ENCODE results near the gene CDH23.

Gene CDH23

DNA sequence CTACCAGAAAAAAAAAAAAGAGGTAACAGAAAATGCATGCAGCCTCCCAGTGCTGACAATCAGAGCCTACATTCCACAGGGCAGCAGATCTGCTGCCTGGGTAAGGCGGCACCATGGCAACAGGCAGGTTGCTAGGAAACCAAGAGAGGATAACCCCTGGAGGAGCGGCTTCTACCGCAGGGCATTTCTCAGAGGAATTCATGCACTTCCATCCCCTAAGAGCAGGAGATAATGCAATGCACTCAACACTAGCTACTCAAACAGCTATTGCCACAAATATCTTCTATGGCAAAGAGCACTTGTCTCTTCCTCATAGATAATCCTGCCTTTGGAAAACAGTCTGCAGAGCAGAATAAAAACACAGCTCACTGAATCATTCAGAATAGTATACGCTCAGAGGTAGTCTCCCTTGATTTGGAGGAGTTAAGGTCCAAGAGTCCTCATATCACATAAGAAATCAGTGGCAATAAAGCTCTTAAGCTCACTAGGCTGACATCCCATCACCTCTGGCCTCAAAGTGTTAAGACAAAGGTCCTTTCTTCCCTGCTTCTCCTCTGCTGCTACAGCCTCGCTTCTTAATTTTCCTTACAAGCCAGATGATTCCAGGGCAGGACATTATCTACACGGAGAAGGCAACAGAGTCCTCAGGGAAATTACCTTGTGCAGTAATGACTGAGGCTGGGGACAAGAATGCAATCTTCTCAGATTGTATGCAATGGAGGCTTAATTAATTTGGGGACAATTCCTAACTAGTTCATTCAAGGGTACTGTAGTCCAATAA is 443.6 kb downstream of the CDH23 start:
- Histone ChIP-seq H3K9me3 (no peaks in the 10 kb centered on the region), H3K27ac (peak overlapping the region; percentile 34 to 85), H3K4me1 (peaks cover 0 to 84% (median 54%) of the 10 kb centered on the region in 4 donors), H3K4me3 (no peak overlapping the region), H3K27me3 (no peaks in the 10 kb centered on the region), H3K36me3 (peaks cover 0 to 6% (median 0%) of the 10 kb centered on the region in 3 donors)
- TF ChIP-seq, protein P1, sequence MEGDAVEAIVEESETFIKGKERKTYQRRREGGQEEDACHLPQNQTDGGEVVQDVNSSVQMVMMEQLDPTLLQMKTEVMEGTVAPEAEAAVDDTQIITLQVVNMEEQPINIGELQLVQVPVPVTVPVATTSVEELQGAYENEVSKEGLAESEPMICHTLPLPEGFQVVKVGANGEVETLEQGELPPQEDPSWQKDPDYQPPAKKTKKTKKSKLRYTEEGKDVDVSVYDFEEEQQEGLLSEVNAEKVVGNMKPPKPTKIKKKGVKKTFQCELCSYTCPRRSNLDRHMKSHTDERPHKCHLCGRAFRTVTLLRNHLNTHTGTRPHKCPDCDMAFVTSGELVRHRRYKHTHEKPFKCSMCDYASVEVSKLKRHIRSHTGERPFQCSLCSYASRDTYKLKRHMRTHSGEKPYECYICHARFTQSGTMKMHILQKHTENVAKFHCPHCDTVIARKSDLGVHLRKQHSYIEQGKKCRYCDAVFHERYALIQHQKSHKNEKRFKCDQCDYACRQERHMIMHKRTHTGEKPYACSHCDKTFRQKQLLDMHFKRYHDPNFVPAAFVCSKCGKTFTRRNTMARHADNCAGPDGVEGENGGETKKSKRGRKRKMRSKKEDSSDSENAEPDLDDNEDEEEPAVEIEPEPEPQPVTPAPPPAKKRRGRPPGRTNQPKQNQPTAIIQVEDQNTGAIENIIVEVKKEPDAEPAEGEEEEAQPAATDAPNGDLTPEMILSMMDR (IDR thresholded peaks at IDR 0.05), result no peak
- peak; percentile 70 to 87 for DNase-seq
- intact Hi-C loops (cut with DNase I; ENCODE audit: low total_unique reads), result no loop called here

DNA sequence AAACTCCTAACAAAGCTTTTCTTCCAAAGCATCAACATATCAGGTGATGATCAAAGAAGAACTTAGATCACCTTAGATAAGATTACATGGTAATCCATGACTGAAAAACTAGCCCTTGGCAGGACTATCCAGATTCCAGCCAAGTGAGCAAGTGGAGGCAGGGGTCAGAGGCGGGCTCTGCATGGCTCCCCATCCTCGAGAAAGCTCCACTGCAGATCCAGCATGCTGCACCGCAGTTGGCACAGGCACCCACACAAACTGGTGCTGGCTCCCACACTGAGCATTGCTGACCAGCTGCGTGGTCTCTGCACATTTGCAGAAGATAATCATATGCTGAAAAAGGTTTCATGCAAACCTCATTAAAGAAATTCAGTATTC is 444.2 kb downstream of the CDH23 start:
- H3K27ac ChIP-seq, result peak overlapping the region; percentile 34 to 85
- H3K9me3 ChIP-seq, result no peaks in the 10 kb centered on the region
- no peak overlapping the region for H3K4me3 ChIP-seq
- H3K4me1 ChIP-seq, result peaks cover 0 to 84% (median 52%) of the 10 kb centered on the region in 4 donors
- DNase-seq, result no peak
- TF ChIP-seq, protein P1 (IDR thresholded peaks at IDR 0.05), result no peak
- peaks cover 0 to 6% (median 0%) of the 10 kb centered on the region in 3 donors for H3K36me3 ChIP-seq
- H3K27me3 ChIP-seq, result no peaks in the 10 kb centered on the region
- intact Hi-C loops (cut with DNase I; ENCODE audit: low total_unique reads), result no loop called here

DNA sequence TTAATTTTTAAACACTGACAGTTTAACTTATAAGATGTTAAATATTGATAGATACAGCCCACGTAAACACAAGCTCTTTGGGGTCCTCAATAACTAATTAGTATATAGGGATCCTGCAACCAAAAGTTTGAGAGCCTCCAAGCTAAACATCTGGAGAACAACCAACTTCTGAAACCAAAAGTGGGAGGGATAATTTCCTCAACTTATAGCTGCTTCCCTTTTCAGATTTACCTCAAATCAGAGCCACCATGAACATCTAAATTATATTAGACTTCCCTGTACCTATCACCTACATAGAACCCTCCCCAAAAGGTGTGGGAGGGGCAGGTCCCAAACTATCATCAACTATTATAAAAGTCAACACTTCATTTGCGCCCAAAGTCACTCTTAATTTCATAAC is 445.7 kb downstream of the CDH23 start:
- Histone ChIP-seq H3K4me3 (no peak overlapping the region), H3K36me3 (peaks cover 0 to 6% (median 0%) of the 10 kb centered on the region in 3 donors), H3K4me1 (peaks cover 0 to 83% (median 42%) of the 10 kb centered on the region in 4 donors), H3K27ac (no peak overlapping the region), H3K9me3 (no peaks in the 10 kb centered on the region), H3K27me3 (no peaks in the 10 kb centered on the region)
- DNase-seq, result no peak
- TF ChIP-seq, protein P1 (IDR thresholded peaks at IDR 0.05), result no peak
- intact Hi-C loops (cut with DNase I; ENCODE audit: low total_unique reads), result no loop called here

DNA sequence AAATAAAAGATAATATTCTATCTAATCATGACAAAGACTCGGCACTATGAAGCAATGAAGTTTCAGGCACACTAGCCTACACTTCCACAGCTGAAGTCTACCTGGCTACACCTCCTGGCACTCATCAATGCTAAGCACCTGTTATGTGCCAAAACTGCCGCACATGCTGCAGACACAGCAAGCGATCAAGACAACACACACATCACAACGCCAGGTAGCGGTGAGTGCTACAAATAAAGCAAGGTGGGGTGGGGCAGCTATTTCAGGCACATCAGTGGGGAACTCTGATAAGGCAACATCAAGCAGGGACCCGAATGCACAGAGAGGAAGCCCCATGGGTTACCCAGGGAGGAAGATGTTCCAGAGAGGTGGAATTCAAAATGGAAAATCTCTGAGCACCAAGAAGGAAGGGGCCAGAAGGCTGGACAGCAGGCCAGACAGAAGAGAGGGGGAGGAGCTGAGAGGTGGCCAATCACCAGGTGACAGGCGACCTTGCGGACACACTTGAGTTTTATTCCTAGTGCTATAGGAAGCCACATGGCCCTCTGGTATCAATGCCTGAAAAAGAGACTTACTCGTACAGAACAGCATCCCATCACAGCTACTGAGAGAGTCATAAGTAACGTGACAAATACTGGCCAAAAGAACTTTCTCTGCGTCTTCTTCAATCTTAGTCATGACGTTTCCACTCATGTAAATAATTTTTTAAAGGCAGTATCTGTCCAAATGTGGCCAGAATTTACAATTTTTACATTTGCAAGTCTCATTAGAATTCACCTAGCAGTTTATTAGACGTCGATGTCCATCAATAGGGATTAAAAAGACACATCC is 446.4 kb downstream of the CDH23 start:
- Histone ChIP-seq H3K27ac (no peak overlapping the region), H3K36me3 (peaks cover 0 to 6% (median 0%) of the 10 kb centered on the region in 3 donors), H3K4me1 (peaks cover 0 to 81% (median 38%) of the 10 kb centered on the region in 4 donors), H3K27me3 (no peaks in the 10 kb centered on the region), H3K4me3 (no peak overlapping the region), H3K9me3 (no peaks in the 10 kb centered on the region)
- intact Hi-C loops (cut with DNase I; ENCODE audit: low total_unique reads), result no loop called here
- TF ChIP-seq, protein P1 (IDR thresholded peaks at IDR 0.05), result no peak
- DNase-seq, result no peak

DNA sequence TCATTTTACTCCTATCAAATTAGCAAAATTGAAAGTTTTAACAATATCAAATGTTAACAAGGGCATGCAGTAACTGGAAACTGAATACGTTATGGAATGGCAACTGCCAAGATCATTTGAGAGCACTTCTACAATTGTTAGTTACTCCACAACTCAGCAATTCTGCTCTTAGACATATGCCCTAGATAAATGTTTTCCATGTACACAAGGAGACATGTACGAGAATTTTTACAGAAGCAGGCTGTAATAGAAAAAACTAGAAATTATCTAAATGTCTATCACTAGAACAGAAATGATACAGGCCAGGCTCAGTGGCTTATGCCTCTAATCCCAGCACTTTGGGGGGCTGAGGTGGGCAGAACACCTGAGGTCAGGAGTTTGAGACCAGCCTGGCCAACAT is 447.4 kb downstream of the CDH23 start:
- Histone ChIP-seq H3K4me3 (no peak overlapping the region), H3K4me1 (peaks cover 0 to 81% (median 41%) of the 10 kb centered on the region in 4 donors), H3K27ac (no peak overlapping the region), H3K9me3 (no peaks in the 10 kb centered on the region), H3K36me3 (no peaks in the 10 kb centered on the region), H3K27me3 (no peaks in the 10 kb centered on the region)
- intact Hi-C loops (cut with DNase I; ENCODE audit: low total_unique reads), result no loop called here
- TF ChIP-seq, protein P1 (IDR thresholded peaks at IDR 0.05), result no peak
- DNase-seq, result no peak
